Vagina (tissue), 2 donors: ENCODE results near the gene AP3D1.

Source experiments
- POLR2A ChIP-seq, 2 donors: fragments of 450-650 bp; IDR thresholded peaks; one replicate each; pipeline ENCODE4 v1.6.1; 2017; ENCODE audit warnings: antibody characterized with exemption in 2 of 2, mild to moderate bottlenecking in 2 of 2, moderate library complexity in 2 of 2
- POLR2AphosphoS5 ChIP-seq, 2 donors: sonication (generic); formaldehyde crosslinking; IDR thresholded peaks; one replicate each; pipeline ENCODE4 v1.9.0; 2017; ENCODE audit warnings: antibody characterized with exemption in 2 of 2, mild to moderate bottlenecking in 2 of 2, low read depth in 1 of 2; ENCODE audit not compliant: insufficient read depth in 1 of 2
- TF ChIP-seq, protein P1 (sequence below), 3 experiments: fragments of 450-650 bp in 2 of 3; fragments of 200-600 bp in 1 of 3; sonication (generic) in 1 of 3; IDR thresholded peaks; one replicate each; pipeline ENCODE4 v1.5.1; 2017 to 2019; ENCODE audit warnings: antibody characterized with exemption in 3 of 3, mild to moderate bottlenecking in 2 of 3, moderate library complexity in 2 of 3

DNA sequence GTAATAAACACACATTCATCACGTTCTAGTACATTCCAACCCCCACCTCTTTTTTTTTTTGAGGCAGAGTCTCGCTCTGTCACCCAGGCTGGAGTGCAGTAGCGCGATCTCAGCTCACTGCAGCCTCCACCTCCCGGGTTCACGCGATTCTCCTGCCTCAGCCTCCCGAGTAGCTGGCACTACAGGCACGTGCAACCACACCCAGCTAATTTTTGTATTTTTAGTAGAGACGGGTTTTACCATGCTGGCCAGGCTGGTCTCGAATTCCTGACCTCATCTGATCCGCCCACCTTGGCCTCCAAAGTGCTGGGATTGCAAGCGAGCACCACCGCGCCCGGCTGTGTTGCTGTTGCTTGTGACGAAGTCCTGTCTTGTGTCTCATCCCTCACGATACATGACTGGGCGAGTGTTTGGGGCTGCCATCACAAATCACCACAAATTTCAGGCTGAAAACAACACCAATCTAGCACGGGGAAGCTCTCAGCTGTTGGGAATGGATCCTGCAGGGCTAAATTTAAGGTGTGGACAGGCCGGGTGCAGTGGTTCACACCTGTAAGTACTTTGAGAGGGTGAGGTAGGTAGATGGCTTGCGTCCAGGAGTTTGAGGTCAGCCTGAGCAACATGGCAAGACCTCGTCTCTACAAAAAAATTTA is 70.9 kb downstream of the AP3D1 start:
- TF ChIP-seq, protein P1, sequence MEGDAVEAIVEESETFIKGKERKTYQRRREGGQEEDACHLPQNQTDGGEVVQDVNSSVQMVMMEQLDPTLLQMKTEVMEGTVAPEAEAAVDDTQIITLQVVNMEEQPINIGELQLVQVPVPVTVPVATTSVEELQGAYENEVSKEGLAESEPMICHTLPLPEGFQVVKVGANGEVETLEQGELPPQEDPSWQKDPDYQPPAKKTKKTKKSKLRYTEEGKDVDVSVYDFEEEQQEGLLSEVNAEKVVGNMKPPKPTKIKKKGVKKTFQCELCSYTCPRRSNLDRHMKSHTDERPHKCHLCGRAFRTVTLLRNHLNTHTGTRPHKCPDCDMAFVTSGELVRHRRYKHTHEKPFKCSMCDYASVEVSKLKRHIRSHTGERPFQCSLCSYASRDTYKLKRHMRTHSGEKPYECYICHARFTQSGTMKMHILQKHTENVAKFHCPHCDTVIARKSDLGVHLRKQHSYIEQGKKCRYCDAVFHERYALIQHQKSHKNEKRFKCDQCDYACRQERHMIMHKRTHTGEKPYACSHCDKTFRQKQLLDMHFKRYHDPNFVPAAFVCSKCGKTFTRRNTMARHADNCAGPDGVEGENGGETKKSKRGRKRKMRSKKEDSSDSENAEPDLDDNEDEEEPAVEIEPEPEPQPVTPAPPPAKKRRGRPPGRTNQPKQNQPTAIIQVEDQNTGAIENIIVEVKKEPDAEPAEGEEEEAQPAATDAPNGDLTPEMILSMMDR (IDR thresholded peaks at IDR 0.05): no peak
- no peak for TF ChIP-seq POLR2A (IDR thresholded peaks at IDR 0.05)
- no peak for TF ChIP-seq POLR2AphosphoS5 (IDR thresholded peaks at IDR 0.05; ENCODE audit: insufficient read depth in 1 of 2, low read depth in 1 of 2)
